ENCODE data around the gene CELSR1.

DNA sequence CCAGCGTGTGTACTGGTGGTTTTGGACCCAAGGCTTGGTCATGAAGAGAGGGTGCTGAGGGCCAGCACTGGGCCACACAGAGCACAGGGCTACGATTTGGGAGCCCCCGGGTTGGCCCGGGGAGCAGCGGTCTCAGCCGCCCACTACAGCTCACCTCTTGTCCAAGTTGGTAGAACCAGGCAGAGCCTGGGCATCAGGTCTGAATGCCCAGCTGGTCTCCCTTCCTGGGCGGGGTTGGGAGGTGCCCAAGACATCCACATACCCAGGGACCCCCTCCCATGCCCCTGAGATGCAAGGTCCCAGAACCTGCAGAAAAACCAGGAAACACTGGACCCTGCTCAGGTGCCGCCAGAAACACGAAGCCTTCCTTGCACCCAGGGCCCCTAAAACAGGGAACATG lies 18.0 kb downstream of the CELSR1 start:
- TF ChIP-seq EZH2 (IDR thresholded peaks at IDR 0.05; ENCODE audit: low read length, unreplicated experiment) (no peak), CTCF (conservative IDR thresholded peaks at IDR 0.05; ENCODE audit: low read depth, low read length) (no peak)

Data from PC-3 (cell line).